SK-N-SH (cell line): ENCODE data around the gene PRKAA2. TPM values are rescaled to one million over a fixed set of nuclear protein-coding genes. Genes with fewer than 3 reads are reported as not detected.

Source experiments
- CTCF ChIA-PET: fragments of 300-600, 350-600 bp; formaldehyde crosslinking; extraction: SDS; loops from one replicate; lab custom pipeline; 2021; lab: Yijun Ruan, JAX
- POLR2A ChIA-PET: fragments of 350-600 bp; sonication (Branson Sonifier 250); formaldehyde crosslinking; extraction: SDS; loops from one replicate; lab custom pipeline; 2020; ENCODE audit warnings: antibody characterized with exemption, inconsistent platforms; lab: Yijun Ruan, JAX
- DNase-seq: peaks from one replicate; pipeline ENCODE4 v3.0.0; 2012
- H2AFZ ChIP-seq: fragments of 200-600 bp; sonication (generic); 2 replicates; pipeline ENCODE4 v1.8.1; 2016; ENCODE audit warnings: antibody characterized with exemption, mild to moderate bottlenecking, low read depth
- H3F3A ChIP-seq: fragments of 200-600 bp; sonication (generic); replicated peaks from 2 replicates; pipeline ENCODE3; 2016; ENCODE audit warnings: antibody characterized with exemption, mild to moderate bottlenecking; ENCODE audit not compliant: insufficient read depth
- H3K27ac ChIP-seq, 2 experiments: fragments of 200-500 bp in 1 of 2; fragments of 200-600 bp in 1 of 2; sonication (Bioruptor generic) in 1 of 2; sonication (generic), shearing (Covaris generic) in 1 of 2; 2 replicates each; pipeline versions ENCODE4 v1.5.1 to v1.6.1; 2014 to 2016; ENCODE audit warnings: low read depth in 2 of 2, inconsistent platforms in 1 of 2, low read length in 1 of 2, mild to moderate bottlenecking in 1 of 2, mixed read lengths in 1 of 2
- H3K27me3 ChIP-seq: fragments of 200-600 bp; sonication (generic), shearing (Covaris generic); 2 replicates; pipeline ENCODE4 v1.6.1; 2016; ENCODE audit warnings: mixed run types; ENCODE audit not compliant: insufficient read depth
- H3K36me3 ChIP-seq, 2 experiments: fragments of 200-500 bp in 1 of 2; fragments of 200-600 bp in 1 of 2; sonication (Bioruptor generic) in 1 of 2; sonication (generic) in 1 of 2; replicated peaks in 1 of 2; 2 replicates each; pipeline versions ENCODE3 to v1.5.1; 2014 to 2016; ENCODE audit warnings: low read length in 1 of 2, mild to moderate bottlenecking in 1 of 2; ENCODE audit not compliant: insufficient read depth in 2 of 2, control insufficient read depth in 1 of 2
- H3K4me1 ChIP-seq, 2 experiments: fragments of 200-500 bp in 1 of 2; fragments of 200-600 bp in 1 of 2; sonication (Bioruptor generic) in 1 of 2; sonication (generic), shearing (Covaris generic) in 1 of 2; 2 replicates each; pipeline versions ENCODE4 v1.5.1 to v1.6.1; 2014 to 2016; ENCODE audit warnings: low read depth in 1 of 2, low read length in 1 of 2, mixed run types in 1 of 2; ENCODE audit not compliant: insufficient read depth in 2 of 2, control insufficient read depth in 1 of 2
- H3K4me2 ChIP-seq: fragments of 200-600 bp; sonication (generic), shearing (Covaris generic); 2 replicates; pipeline ENCODE4 v1.6.1; 2017; ENCODE audit warnings: mixed run types
- H3K4me3 ChIP-seq, 2 experiments: fragments of 200-500 bp in 1 of 2; fragments of 200-600 bp in 1 of 2; sonication (Bioruptor generic) in 1 of 2; sonication (generic), shearing (Covaris generic) in 1 of 2; 2 replicates each; pipeline versions ENCODE4 v1.5.1 to v1.8.1; 2014 to 2016; ENCODE audit warnings: low read depth in 2 of 2, inconsistent platforms in 1 of 2, low read length in 1 of 2, mild to moderate bottlenecking in 1 of 2, mixed read lengths in 1 of 2, moderate library complexity in 1 of 2
- H3K79me2 ChIP-seq: fragments of 200-600 bp; sonication (generic); 2 replicates; pipeline ENCODE4 v1.8.1; 2017; ENCODE audit warnings: mild to moderate bottlenecking; ENCODE audit not compliant: insufficient read depth
- H3K9ac ChIP-seq: fragments of 200-600 bp; sonication (generic); 2 replicates; pipeline ENCODE4 v1.6.1; 2017; ENCODE audit warnings: mixed run types
- H3K9me2 ChIP-seq: fragments of 200-600 bp; sonication (generic); 2 replicates; pipeline ENCODE4 v1.6.1; 2017; ENCODE audit warnings: mixed run types
- H3K9me3 ChIP-seq: fragments of 200-600 bp; sonication (generic); 2 replicates; pipeline ENCODE4 v1.6.1; 2017; ENCODE audit warnings: mixed run types, mild to moderate bottlenecking, moderate library complexity
- H4K20me1 ChIP-seq: fragments of 200-600 bp; sonication (generic); 2 replicates; pipeline ENCODE4 v1.6.1; 2017; ENCODE audit warnings: mild to moderate bottlenecking, mixed run types; ENCODE audit not compliant: insufficient read depth
- ELF1 ChIP-seq: IDR thresholded peaks from 2 replicates; pipeline ENCODE4 v1.4.0; 2012
- EP300 ChIP-seq, 2 experiments: IDR thresholded peaks; 2 replicates each; pipeline versions ENCODE4 v1.4.0 to v1.6.1; 2012; ENCODE audit warnings: borderline replicate concordance in 1 of 2, low read depth in 1 of 2, low read length in 1 of 2
- EZH2phosphoT487 ChIP-seq: fragments of 200-600 bp; sonication (generic); IDR thresholded peaks from 2 replicates; pipeline ENCODE4 v1.6.1; 2017; ENCODE audit warnings: low read depth, mixed run types, mild to moderate bottlenecking, antibody characterized with exemption, moderate library complexity, borderline replicate concordance
- FOXJ3 ChIP-seq: sonication (generic); formaldehyde crosslinking; IDR thresholded peaks from 2 replicates; pipeline ENCODE4 v1.5.1; 2020; ENCODE audit warnings: mild to moderate bottlenecking, missing genetic modification reagents
- FOXM1 ChIP-seq: IDR thresholded peaks from 2 replicates; pipeline ENCODE4 v1.4.0; 2012; ENCODE audit warnings: low read depth, mild to moderate bottlenecking
- GABPA ChIP-seq: IDR thresholded peaks from 2 replicates; pipeline ENCODE4 v1.4.0; 2012; ENCODE audit warnings: low read depth, mild to moderate bottlenecking
- GATA2 ChIP-seq: sonication (generic); formaldehyde crosslinking; IDR thresholded peaks from 2 replicates; pipeline ENCODE4 v1.5.0; 2020; ENCODE audit warnings: mild to moderate bottlenecking, missing genetic modification reagents
- MEF2A ChIP-seq: IDR thresholded peaks from 2 replicates; pipeline ENCODE4 v1.4.0; 2012; ENCODE audit warnings: low read depth, borderline replicate concordance
- MXI1 ChIP-seq: IDR thresholded peaks from 2 replicates; pipeline ENCODE4 v1.6.1; 2012; ENCODE audit warnings: mild to moderate bottlenecking, low read depth, low read length, improper control_type of control experiment
- NFIC ChIP-seq: IDR thresholded peaks from 2 replicates; pipeline ENCODE4 v1.4.0; 2012; ENCODE audit warnings: borderline replicate concordance
- POLR2AphosphoS5 ChIP-seq: IDR thresholded peaks from 2 replicates; pipeline ENCODE4 v1.6.1; 2012; ENCODE audit warnings: low read depth, low read length
- RAD21 ChIP-seq: IDR thresholded peaks from 2 replicates; pipeline ENCODE4 v1.6.1; 2012; ENCODE audit warnings: mild to moderate bottlenecking, low read length
- RCOR1 ChIP-seq: fragments of 150-350 bp; IDR thresholded peaks from 2 replicates; pipeline ENCODE4 v1.6.1; 2017; ENCODE audit warnings: antibody characterized with exemption, low read length
- RXRA ChIP-seq: IDR thresholded peaks from 2 replicates; pipeline ENCODE4 v1.4.0; 2012; ENCODE audit warnings: low read depth, mild to moderate bottlenecking, borderline replicate concordance
- SIN3A ChIP-seq: IDR thresholded peaks from 2 replicates; pipeline ENCODE4 v1.6.1; 2012; ENCODE audit warnings: low read depth, mild to moderate bottlenecking, low read length, moderate library complexity, borderline replicate concordance
- SMC3 ChIP-seq: IDR thresholded peaks from 2 replicates; pipeline ENCODE4 v1.6.1; 2012; ENCODE audit warnings: low read depth, low read length, improper control_type of control experiment
- TCF12 ChIP-seq: IDR thresholded peaks from 2 replicates; pipeline ENCODE4 v1.4.0; 2012
- TEAD4 ChIP-seq: IDR thresholded peaks from 2 replicates; pipeline ENCODE4 v1.4.0; 2012; ENCODE audit warnings: mild to moderate bottlenecking, borderline replicate concordance; ENCODE audit not compliant: insufficient read depth
- WGBS: methylation state at CpG from one replicate; pipeline ENCODE4 v1.1.6; 2017; ENCODE audit warnings: low lambda C conversion rate; 5-methylcytosine and 5-hydroxymethylcytosine counted together
- polyA plus RNA-seq, 3 experiments: library from polyadenylated mRNA; depleted of rRNA; stranded (reverse); fragments of >200 nt; gene quantifications; 2 replicates each; pipeline ENCODE4 v1.2.3, GENCODE V29; 2012
- TF ChIP-seq, protein P1 (sequence below): IDR thresholded peaks from 2 replicates; pipeline ENCODE4 v1.4.0; 2012; ENCODE audit warnings: low read depth, borderline replicate concordance
- TF ChIP-seq, protein P2 (sequence below): fragments of 150-350 bp; IDR thresholded peaks from 2 replicates; pipeline ENCODE4 v1.6.1; 2017; ENCODE audit warnings: antibody characterized with exemption, low read length, low read depth, borderline replicate concordance
- TF ChIP-seq, protein P3 (sequence below): IDR thresholded peaks from 2 replicates; pipeline ENCODE4 v1.6.1; 2012; ENCODE audit warnings: mild to moderate bottlenecking, low read depth, low read length, moderate library complexity
- TF ChIP-seq, protein P4 (sequence below): IDR thresholded peaks from 2 replicates; pipeline ENCODE4 v1.4.0; 2012; ENCODE audit warnings: low read depth, borderline replicate concordance
- TF ChIP-seq, protein P5 (sequence below): fragments of 150-350 bp; IDR thresholded peaks from 2 replicates; pipeline ENCODE4 v1.6.1; 2016; ENCODE audit warnings: mild to moderate bottlenecking, low read depth, low read length

The PRKAA2 gene
- polyA plus RNA-seq, 1 of the 3 experiments (the other 2 are of a cell fraction): 1.5 TPM

DNA sequence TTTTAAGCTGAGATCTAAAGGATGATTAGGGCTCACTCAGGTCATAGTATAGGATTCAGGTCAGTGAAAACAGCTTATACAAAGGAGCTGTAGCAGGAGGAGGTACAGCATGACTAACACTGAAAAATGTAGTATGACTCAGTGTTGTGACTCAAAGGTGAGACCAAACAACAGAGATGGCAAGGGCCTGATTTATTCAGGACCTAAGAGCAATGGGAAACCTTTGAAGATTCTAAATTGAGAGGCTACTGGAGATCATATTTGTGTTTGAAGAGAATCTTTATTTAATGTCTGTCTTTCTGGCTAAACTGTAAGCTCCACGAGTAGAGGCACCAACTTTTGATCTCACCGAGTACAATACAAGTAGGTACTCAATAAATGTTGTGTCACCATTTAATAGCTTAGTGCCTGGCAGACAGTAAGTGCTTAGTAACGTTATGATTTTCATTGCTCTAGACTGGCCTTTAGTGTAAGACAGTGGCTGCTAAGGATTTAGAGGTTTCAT, 43.5 kb downstream of the PRKAA2 start (continued):
- TF ChIP-seq, protein P1, sequence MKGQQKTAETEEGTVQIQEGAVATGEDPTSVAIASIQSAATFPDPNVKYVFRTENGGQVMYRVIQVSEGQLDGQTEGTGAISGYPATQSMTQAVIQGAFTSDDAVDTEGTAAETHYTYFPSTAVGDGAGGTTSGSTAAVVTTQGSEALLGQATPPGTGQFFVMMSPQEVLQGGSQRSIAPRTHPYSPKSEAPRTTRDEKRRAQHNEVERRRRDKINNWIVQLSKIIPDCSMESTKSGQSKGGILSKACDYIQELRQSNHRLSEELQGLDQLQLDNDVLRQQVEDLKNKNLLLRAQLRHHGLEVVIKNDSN: no peak
- peak in 1 of 2 experiments; percentile 42; a peak in 1 of 4 replicates for TF ChIP-seq EP300 (IDR thresholded peaks at IDR 0.05; ENCODE audit: borderline replicate concordance in 1 of 2, low read depth in 1 of 2, low read length in 1 of 2)
- no peak for TF ChIP-seq TEAD4
- TF ChIP-seq, protein P2, sequence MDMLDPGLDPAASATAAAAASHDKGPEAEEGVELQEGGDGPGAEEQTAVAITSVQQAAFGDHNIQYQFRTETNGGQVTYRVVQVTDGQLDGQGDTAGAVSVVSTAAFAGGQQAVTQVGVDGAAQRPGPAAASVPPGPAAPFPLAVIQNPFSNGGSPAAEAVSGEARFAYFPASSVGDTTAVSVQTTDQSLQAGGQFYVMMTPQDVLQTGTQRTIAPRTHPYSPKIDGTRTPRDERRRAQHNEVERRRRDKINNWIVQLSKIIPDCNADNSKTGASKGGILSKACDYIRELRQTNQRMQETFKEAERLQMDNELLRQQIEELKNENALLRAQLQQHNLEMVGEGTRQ: no peak
- no peak for TF ChIP-seq RCOR1
- TF ChIP-seq ELF1: no peak
- TF ChIP-seq EZH2phosphoT487: no peak
- TF ChIP-seq GABPA: no peak
- TF ChIP-seq FOXM1: no peak
- TF ChIP-seq FOXJ3: no peak
- TF ChIP-seq MXI1: no peak
- TF ChIP-seq GATA2 (CRISPR knock-in tag): no peak
- TF ChIP-seq RXRA: 0 out of 2 replicates have a peak, but pooled peaks have one; percentile 26
- peak; percentile 67 for TF ChIP-seq TCF12
- TF ChIP-seq NFIC: peak; percentile 14; the same call in 1 of the 2 replicates
- no peak for TF ChIP-seq SMC3
- TF ChIP-seq, protein P3, sequence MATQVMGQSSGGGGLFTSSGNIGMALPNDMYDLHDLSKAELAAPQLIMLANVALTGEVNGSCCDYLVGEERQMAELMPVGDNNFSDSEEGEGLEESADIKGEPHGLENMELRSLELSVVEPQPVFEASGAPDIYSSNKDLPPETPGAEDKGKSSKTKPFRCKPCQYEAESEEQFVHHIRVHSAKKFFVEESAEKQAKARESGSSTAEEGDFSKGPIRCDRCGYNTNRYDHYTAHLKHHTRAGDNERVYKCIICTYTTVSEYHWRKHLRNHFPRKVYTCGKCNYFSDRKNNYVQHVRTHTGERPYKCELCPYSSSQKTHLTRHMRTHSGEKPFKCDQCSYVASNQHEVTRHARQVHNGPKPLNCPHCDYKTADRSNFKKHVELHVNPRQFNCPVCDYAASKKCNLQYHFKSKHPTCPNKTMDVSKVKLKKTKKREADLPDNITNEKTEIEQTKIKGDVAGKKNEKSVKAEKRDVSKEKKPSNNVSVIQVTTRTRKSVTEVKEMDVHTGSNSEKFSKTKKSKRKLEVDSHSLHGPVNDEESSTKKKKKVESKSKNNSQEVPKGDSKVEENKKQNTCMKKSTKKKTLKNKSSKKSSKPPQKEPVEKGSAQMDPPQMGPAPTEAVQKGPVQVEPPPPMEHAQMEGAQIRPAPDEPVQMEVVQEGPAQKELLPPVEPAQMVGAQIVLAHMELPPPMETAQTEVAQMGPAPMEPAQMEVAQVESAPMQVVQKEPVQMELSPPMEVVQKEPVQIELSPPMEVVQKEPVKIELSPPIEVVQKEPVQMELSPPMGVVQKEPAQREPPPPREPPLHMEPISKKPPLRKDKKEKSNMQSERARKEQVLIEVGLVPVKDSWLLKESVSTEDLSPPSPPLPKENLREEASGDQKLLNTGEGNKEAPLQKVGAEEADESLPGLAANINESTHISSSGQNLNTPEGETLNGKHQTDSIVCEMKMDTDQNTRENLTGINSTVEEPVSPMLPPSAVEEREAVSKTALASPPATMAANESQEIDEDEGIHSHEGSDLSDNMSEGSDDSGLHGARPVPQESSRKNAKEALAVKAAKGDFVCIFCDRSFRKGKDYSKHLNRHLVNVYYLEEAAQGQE: no peak

DNA sequence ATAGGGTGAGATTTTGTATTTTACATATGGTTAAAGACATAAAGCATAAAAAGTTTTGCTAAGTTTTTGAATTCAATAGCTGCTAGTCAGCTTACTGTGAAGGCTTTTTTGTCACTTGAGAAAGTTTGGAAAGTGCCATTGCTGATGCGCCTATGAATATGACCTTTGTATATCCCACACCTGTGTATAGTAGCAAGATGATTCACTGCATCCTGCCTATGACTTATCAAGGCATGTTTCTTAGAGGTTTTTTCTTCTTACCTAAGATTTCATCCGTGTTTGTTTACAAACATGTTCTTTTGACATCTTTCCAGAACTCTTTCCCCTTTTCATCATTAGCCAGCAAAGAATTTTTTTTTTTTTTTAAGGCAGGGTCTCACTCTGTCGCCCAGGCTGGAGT, 51.5 kb downstream of the PRKAA2 start:
- no peak overlapping the region for H3K4me2 ChIP-seq
- WGBS: 93% methylated on average over 3 of the region's 3 CpGs
- no peaks in the 10 kb centered on the region for H3K9me2 ChIP-seq
- no peaks in the 10 kb centered on the region for H3K27me3 ChIP-seq
- no peak for DNase-seq
- H4K20me1 ChIP-seq: no peaks in the 10 kb centered on the region
- no peak overlapping the region for H2AFZ ChIP-seq
- no peak overlapping the region for H3K4me3 ChIP-seq
- H3K79me2 ChIP-seq: no peaks in the 10 kb centered on the region
- no peak overlapping the region for H3K9ac ChIP-seq
- peaks cover 10% of the 10 kb centered on the region; the same call in 1 of the 2 replicates for H3K9me3 ChIP-seq
- H3K4me1 ChIP-seq: no peaks in the 10 kb centered on the region
- ChIA-PET POLR2A (no interaction called here), CTCF (interaction anchor here (1.1 to 2.4 kb wide), 2 partner anchors 13 to 1412 kb away, joined by 3 to 10 read pairs; no protein-coding TSS in a partner anchor)
- H3F3A ChIP-seq: no peaks in the 10 kb centered on the region
- peaks cover 7 to 31% of the 10 kb centered on the region in 2 experiments for H3K36me3 ChIP-seq
- no peak overlapping the region for H3K27ac ChIP-seq
- TF ChIP-seq GABPA (no peak), FOXM1 (no peak), SIN3A (no peak), RCOR1 (no peak), RAD21 (no peak), TCF12 (no peak), EZH2phosphoT487 (no peak), MEF2A (no peak), POLR2AphosphoS5 (no peak), MXI1 (no peak), FOXJ3 (no peak)
- TF ChIP-seq, protein P4, sequence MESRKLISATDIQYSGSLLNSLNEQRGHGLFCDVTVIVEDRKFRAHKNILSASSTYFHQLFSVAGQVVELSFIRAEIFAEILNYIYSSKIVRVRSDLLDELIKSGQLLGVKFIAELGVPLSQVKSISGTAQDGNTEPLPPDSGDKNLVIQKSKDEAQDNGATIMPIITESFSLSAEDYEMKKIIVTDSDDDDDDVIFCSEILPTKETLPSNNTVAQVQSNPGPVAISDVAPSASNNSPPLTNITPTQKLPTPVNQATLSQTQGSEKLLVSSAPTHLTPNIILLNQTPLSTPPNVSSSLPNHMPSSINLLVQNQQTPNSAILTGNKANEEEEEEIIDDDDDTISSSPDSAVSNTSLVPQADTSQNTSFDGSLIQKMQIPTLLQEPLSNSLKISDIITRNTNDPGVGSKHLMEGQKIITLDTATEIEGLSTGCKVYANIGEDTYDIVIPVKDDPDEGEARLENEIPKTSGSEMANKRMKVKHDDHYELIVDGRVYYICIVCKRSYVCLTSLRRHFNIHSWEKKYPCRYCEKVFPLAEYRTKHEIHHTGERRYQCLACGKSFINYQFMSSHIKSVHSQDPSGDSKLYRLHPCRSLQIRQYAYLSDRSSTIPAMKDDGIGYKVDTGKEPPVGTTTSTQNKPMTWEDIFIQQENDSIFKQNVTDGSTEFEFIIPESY: no peak
- TF ChIP-seq, protein P5, sequence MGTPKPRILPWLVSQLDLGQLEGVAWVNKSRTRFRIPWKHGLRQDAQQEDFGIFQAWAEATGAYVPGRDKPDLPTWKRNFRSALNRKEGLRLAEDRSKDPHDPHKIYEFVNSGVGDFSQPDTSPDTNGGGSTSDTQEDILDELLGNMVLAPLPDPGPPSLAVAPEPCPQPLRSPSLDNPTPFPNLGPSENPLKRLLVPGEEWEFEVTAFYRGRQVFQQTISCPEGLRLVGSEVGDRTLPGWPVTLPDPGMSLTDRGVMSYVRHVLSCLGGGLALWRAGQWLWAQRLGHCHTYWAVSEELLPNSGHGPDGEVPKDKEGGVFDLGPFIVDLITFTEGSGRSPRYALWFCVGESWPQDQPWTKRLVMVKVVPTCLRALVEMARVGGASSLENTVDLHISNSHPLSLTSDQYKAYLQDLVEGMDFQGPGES: no peak
